H7 (cell line): ENCODE measurements around the gene SPRED1. TPM values are rescaled to one million over a fixed set of nuclear protein-coding genes. Genes with fewer than 3 reads are reported as not detected.
"Not testable (repeated sequence)": the region's sequence is repeated elsewhere in the genome, so short reads cannot be mapped to it uniquely, and the experiment has no call there.

Source experiments
- DNase-seq: peaks from one replicate; pipeline ENCODE4 v3.0.0; 2012
- H3K27me3 ChIP-seq: 2 replicates; pipeline ENCODE4 v1.6.0; 2011; ENCODE audit warnings: mild to moderate bottlenecking, low read length; ENCODE audit not compliant: control insufficient read depth, insufficient read depth
- H3K36me3 ChIP-seq: replicated peaks from 2 replicates; pipeline ENCODE4 v1.5.1; 2011; ENCODE audit warnings: low read length; ENCODE audit not compliant: control insufficient read depth, insufficient read depth
- H3K4me3 ChIP-seq: 2 replicates; pipeline ENCODE4 v1.5.1; 2011; ENCODE audit warnings: low read depth, mild to moderate bottlenecking, control low read depth, low read length, moderate library complexity; ENCODE audit not compliant: insufficient read depth
- total RNA-seq: library from RNA; depleted of rRNA; stranded (reverse); fragments of >200 nt; shearing (Covaris generic); gene quantifications from 2 replicates; pipeline ENCODE4 v1.2.3, GENCODE V29; 2014

Gene SPRED1
- total RNA-seq, 1 experiment from 2014 or later: 27.5 TPM

- Histone ChIP-seq H3K27me3 (no peaks in the 10 kb centered on the region), H3K4me3 (no peak overlapping the region; the same call in 1 of the 2 replicates)
- no peak for DNase-seq
These were observed 3.1 kb downstream of the SPRED1 start for GRCh38 chr15:38255690-38256089.

GRCh38 chr15:38257676-38258075 lies 5.0 kb downstream of the SPRED1 start:
- Histone ChIP-seq H3K27me3 (no peaks in the 10 kb centered on the region), H3K4me3 (no peak overlapping the region), H3K36me3 (no peaks in the 10 kb centered on the region)
- DNase-seq: no peak

More at GRCh38 chr15:38255690-38256089, 3.1 kb downstream of the SPRED1 start:
- no peaks in the 10 kb centered on the region for H3K36me3 ChIP-seq

- no peaks in the 10 kb centered on the region for H3K36me3 ChIP-seq
- no peaks in the 10 kb centered on the region for H3K27me3 ChIP-seq
- DNase-seq: no peak
- H3K4me3 ChIP-seq: no peak overlapping the region
These were observed 6.5 kb downstream of the SPRED1 start for GRCh38 chr15:38259134-38259533.

- no peaks in the 10 kb centered on the region for H3K27me3 ChIP-seq
- no peak overlapping the region for H3K4me3 ChIP-seq
- DNase-seq: peak; percentile 33
- no peaks in the 10 kb centered on the region for H3K36me3 ChIP-seq
These were observed 7.4 kb downstream of the SPRED1 start for GRCh38 chr15:38260077-38260476.

- H3K4me3 ChIP-seq: no peak overlapping the region
- no peak for DNase-seq
These were observed 10.6 kb downstream of the SPRED1 start for GRCh38 chr15:38263251-38263650.

GRCh38 chr15:38263996-38264395 lies 11.4 kb downstream of the SPRED1 start:
- Histone ChIP-seq H3K4me3 (no peak overlapping the region), H3K27me3 (no peaks in the 10 kb centered on the region), H3K36me3 (no peaks in the 10 kb centered on the region)
- no peak for DNase-seq

More at GRCh38 chr15:38263251-38263650, 10.6 kb downstream of the SPRED1 start:
- Histone ChIP-seq H3K36me3 (no peaks in the 10 kb centered on the region), H3K27me3 (no peaks in the 10 kb centered on the region)

GRCh38 chr15:38266247-38266986 lies 13.8 kb downstream of the SPRED1 start:
- Histone ChIP-seq H3K27me3 (no peaks in the 10 kb centered on the region), H3K4me3 (no peak overlapping the region), H3K36me3 (no peaks in the 10 kb centered on the region)
- DNase-seq: no peak

GRCh38 chr15:38267421-38268022 lies 14.9 kb downstream of the SPRED1 start:
- DNase-seq: no peak
- Histone ChIP-seq H3K27me3 (no peaks in the 10 kb centered on the region), H3K36me3 (no peaks in the 10 kb centered on the region), H3K4me3 (no peak overlapping the region)

- Histone ChIP-seq H3K36me3 (no peaks in the 10 kb centered on the region), H3K4me3 (no peak overlapping the region), H3K27me3 (no peaks in the 10 kb centered on the region)
- DNase-seq: no peak
These were observed 18.5 kb downstream of the SPRED1 start for GRCh38 chr15:38271144-38271543.

- H3K4me3 ChIP-seq: no peak overlapping the region
- H3K36me3 ChIP-seq: no peaks in the 10 kb centered on the region
- no peaks in the 10 kb centered on the region for H3K27me3 ChIP-seq
- DNase-seq: no peak
These were observed 19.3 kb downstream of the SPRED1 start for GRCh38 chr15:38271895-38272294.

- not testable (repeated sequence) for H3K27me3 ChIP-seq, H3K36me3 ChIP-seq, H3K4me3 ChIP-seq, DNase-seq
These were observed 19.8 kb downstream of the SPRED1 start for GRCh38 chr15:38272431-38272830.

- H3K27me3 ChIP-seq: no peaks in the 10 kb centered on the region
- H3K36me3 ChIP-seq: no peaks in the 10 kb centered on the region
- H3K4me3 ChIP-seq: no peak overlapping the region
- DNase-seq: no peak
These were observed 21.5 kb downstream of the SPRED1 start for GRCh38 chr15:38274135-38274534.

GRCh38 chr15:38275959-38276358 lies 23.3 kb downstream of the SPRED1 start:
- no peak overlapping the region for H3K4me3 ChIP-seq
- no peaks in the 10 kb centered on the region for H3K36me3 ChIP-seq
- DNase-seq: no peak
- no peaks in the 10 kb centered on the region for H3K27me3 ChIP-seq

- not testable (repeated sequence) for H3K36me3 ChIP-seq, DNase-seq, H3K27me3 ChIP-seq, H3K4me3 ChIP-seq
These were observed 24.6 kb downstream of the SPRED1 start for GRCh38 chr15:38277281-38277680.

GRCh38 chr15:38281031-38281430 lies 28.4 kb downstream of the SPRED1 start:
- DNase-seq: no peak
- no peaks in the 10 kb centered on the region for H3K27me3 ChIP-seq
- no peaks in the 10 kb centered on the region for H3K36me3 ChIP-seq
- no peak overlapping the region for H3K4me3 ChIP-seq
